Measurements from ENCODE around the gene PDE4B.

GRCh38 chr1:65812065-65812464 is 19.4 kb downstream of the PDE4B start:
- TF ChIP-seq EZH2 (IDR thresholded peaks at IDR 0.05; ENCODE audit: borderline replicate concordance, control insufficient read depth, low read depth, low read length) = no peak
- TF ChIP-seq NR2C2 (IDR thresholded peaks at IDR 0.05; ENCODE audit: borderline replicate concordance, control insufficient read depth, insufficient read length, low read depth) = no peak
- peak; percentile 93 for TF ChIP-seq CREM (IDR thresholded peaks at IDR 0.05; ENCODE audit: low read depth)
- TF ChIP-seq CBX5 (IDR thresholded peaks at IDR 0.05; ENCODE audit: low read depth) = peak; percentile 84; the same call in 1 of the 2 replicates
- no peak for TF ChIP-seq REST (IDR thresholded peaks at IDR 0.05; ENCODE audit: low read depth, low read length)
- no peak for TF ChIP-seq SIN3A (IDR thresholded peaks at IDR 0.05; ENCODE audit: low read depth, low read length)
- TF ChIP-seq CBX3 (IDR thresholded peaks at IDR 0.05; ENCODE audit: borderline replicate concordance, low read depth) = no peak
- no peak for TF ChIP-seq CTCF (IDR thresholded peaks at IDR 0.05 in 2 of 3, conservative IDR thresholded peaks at IDR 0.05 in 1 of 3; ENCODE audit: control insufficient read depth in 2 of 3, extremely low read depth in 1 of 3, insufficient read depth in 1 of 3, low read depth in 3 of 3, low read length in 3 of 3)
- no peak for TF ChIP-seq POLR2AphosphoS5 (IDR thresholded peaks at IDR 0.05; ENCODE audit: low read length)
- TF ChIP-seq HCFC1 (IDR thresholded peaks at IDR 0.05; ENCODE audit: low read length) = no peak
- no peak for TF ChIP-seq CHD2 (IDR thresholded peaks at IDR 0.05; ENCODE audit: borderline replicate concordance, low read depth, low read length)
- TF ChIP-seq, protein P1, sequence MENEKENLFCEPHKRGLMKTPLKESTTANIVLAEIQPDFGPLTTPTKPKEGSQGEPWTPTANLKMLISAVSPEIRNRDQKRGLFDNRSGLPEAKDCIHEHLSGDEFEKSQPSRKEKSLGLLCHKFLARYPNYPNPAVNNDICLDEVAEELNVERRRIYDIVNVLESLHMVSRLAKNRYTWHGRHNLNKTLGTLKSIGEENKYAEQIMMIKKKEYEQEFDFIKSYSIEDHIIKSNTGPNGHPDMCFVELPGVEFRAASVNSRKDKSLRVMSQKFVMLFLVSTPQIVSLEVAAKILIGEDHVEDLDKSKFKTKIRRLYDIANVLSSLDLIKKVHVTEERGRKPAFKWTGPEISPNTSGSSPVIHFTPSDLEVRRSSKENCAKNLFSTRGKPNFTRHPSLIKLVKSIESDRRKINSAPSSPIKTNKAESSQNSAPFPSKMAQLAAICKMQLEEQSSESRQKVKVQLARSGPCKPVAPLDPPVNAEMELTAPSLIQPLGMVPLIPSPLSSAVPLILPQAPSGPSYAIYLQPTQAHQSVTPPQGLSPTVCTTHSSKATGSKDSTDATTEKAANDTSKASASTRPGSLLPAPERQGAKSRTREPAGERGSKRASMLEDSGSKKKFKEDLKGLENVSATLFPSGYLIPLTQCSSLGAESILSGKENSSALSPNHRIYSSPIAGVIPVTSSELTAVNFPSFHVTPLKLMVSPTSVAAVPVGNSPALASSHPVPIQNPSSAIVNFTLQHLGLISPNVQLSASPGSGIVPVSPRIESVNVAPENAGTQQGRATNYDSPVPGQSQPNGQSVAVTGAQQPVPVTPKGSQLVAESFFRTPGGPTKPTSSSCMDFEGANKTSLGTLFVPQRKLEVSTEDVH (IDR thresholded peaks at IDR 0.05; ENCODE audit: low read depth, partially characterized antibody) = no peak
- peak in 1 of 2 experiments; percentile 99; a peak in 2 of 4 replicates for TF ChIP-seq ETV6 (conservative IDR thresholded peaks at IDR 0.05 in 1 of 2, IDR thresholded peaks at IDR 0.05 in 1 of 2; ENCODE audit: borderline replicate concordance in 1 of 2, low read depth in 1 of 2)
- no peak for TF ChIP-seq RELA (IDR thresholded peaks at IDR 0.05; ENCODE audit: borderline replicate concordance, partially characterized antibody)

Data from GM12878 (cell line).